SK-N-SH treated with all-trans-retinoic acid at 6 μM for 48 hours (cell line): ENCODE measurements around the gene SYNE1.

Experiments used
- ATAC-seq: fragments of 200-7000 bp; cut with Tn5 transposase; 3 replicates; pipeline ENCODE4 v1.9.1; 2020; ENCODE audit warnings: mild to moderate bottlenecking, moderate library complexity
- ARNTL ChIP-seq: fragments of 450-650 bp; formaldehyde crosslinking; IDR thresholded peaks from 2 replicates; pipeline ENCODE4 v1.5.0; 2020; ENCODE audit warnings: low read depth, mild to moderate bottlenecking, moderate library complexity, borderline replicate concordance
- CSRNP3 ChIP-seq: fragments of 250-450 bp; sonication (Bioruptor Pico); IDR thresholded peaks from 2 replicates; pipeline ENCODE4 v1.5.1; 2021; ENCODE audit warnings: mild to moderate bottlenecking, moderate library complexity
- ESRRG ChIP-seq: fragments of 250-450 bp; sonication (Bioruptor Pico); IDR thresholded peaks from 2 replicates; pipeline ENCODE4 v1.6.1; 2021; ENCODE audit warnings: mild to moderate bottlenecking
- GLIS3 ChIP-seq: fragments of 250-450 bp; sonication (Bioruptor Pico); IDR thresholded peaks from 2 replicates; pipeline ENCODE4 v1.5.0; 2020; ENCODE audit warnings: mild to moderate bottlenecking, moderate library complexity
- ISL1 ChIP-seq: fragments of 250-450 bp; sonication (Bioruptor Pico); IDR thresholded peaks from 2 replicates; pipeline ENCODE4 v2.1.2; 2022; ENCODE audit warnings: mild to moderate bottlenecking, moderate library complexity
- OSR1 ChIP-seq: fragments of 250-450 bp; sonication (Bioruptor Pico); IDR thresholded peaks from 2 replicates; pipeline ENCODE4 v1.8.0; 2022; ENCODE audit warnings: moderate library complexity, mild to moderate bottlenecking, inconsistent platforms
- PPARA ChIP-seq: fragments of 250-450 bp; sonication (Bioruptor Pico); IDR thresholded peaks from 2 replicates; pipeline ENCODE4 v1.5.0; 2020; ENCODE audit warnings: mild to moderate bottlenecking, borderline replicate concordance
- RARB ChIP-seq: fragments of 250-450 bp; sonication (Bioruptor Pico); IDR thresholded peaks from 2 replicates; pipeline ENCODE4 v1.8.0; 2021; ENCODE audit warnings: mild to moderate bottlenecking, moderate library complexity
- SNAI2 ChIP-seq: fragments of 250-450 bp; sonication (Bioruptor Pico); IDR thresholded peaks from 2 replicates; pipeline ENCODE4 v1.5.0; 2020; ENCODE audit warnings: mild to moderate bottlenecking, moderate library complexity
- TOX ChIP-seq: fragments of 250-450 bp; sonication (Bioruptor Pico); IDR thresholded peaks from 2 replicates; pipeline ENCODE4 v1.8.0; 2021; ENCODE audit warnings: mild to moderate bottlenecking, moderate library complexity, borderline replicate concordance
- ZC3H10 ChIP-seq: fragments of 250-450 bp; sonication (Bioruptor Pico); IDR thresholded peaks from 2 replicates; pipeline ENCODE4 v1.5.1; 2021; ENCODE audit warnings: mild to moderate bottlenecking, moderate library complexity
- ZFP3 ChIP-seq: fragments of 250-450 bp; sonication (Bioruptor Pico); IDR thresholded peaks from 2 replicates; pipeline ENCODE4 v1.5.0; 2020; ENCODE audit warnings: mild to moderate bottlenecking, moderate library complexity
- ZFP30 ChIP-seq: fragments of 450-650 bp; formaldehyde crosslinking; IDR thresholded peaks from 2 replicates; pipeline ENCODE4 v1.5.0; 2022; ENCODE audit warnings: mild to moderate bottlenecking, moderate library complexity
- ZNF565 ChIP-seq: fragments of 450-650 bp; formaldehyde crosslinking; conservative IDR thresholded peaks from 2 replicates; pipeline ENCODE4 v1.5.0; 2020; ENCODE audit warnings: low read depth, mild to moderate bottlenecking, moderate library complexity
- ZNF70 ChIP-seq: fragments of 450-650 bp; formaldehyde crosslinking; IDR thresholded peaks from 2 replicates; pipeline ENCODE4 v1.5.0; 2020; ENCODE audit warnings: mild to moderate bottlenecking, moderate library complexity
- ZNF8 ChIP-seq: fragments of 450-650 bp; formaldehyde crosslinking; IDR thresholded peaks from 2 replicates; pipeline ENCODE4 v1.5.0; 2020; ENCODE audit warnings: mild to moderate bottlenecking, moderate library complexity
- TF ChIP-seq, protein P1 (sequence below): fragments of 250-450 bp; sonication (Bioruptor Pico); IDR thresholded peaks from 2 replicates; pipeline ENCODE4 v1.5.1; 2020; ENCODE audit warnings: low read depth, mild to moderate bottlenecking, moderate library complexity
- TF ChIP-seq, protein P2 (sequence below): fragments of 250-450 bp; sonication (Bioruptor Pico); IDR thresholded peaks from 2 replicates; pipeline ENCODE4 v1.5.0; 2020; ENCODE audit warnings: mild to moderate bottlenecking, moderate library complexity
- TF ChIP-seq, protein P3 (sequence below): fragments of 250-450 bp; sonication (Bioruptor Pico); IDR thresholded peaks from 2 replicates; pipeline ENCODE4 v1.8.0; 2021; ENCODE audit warnings: low read depth, mild to moderate bottlenecking, moderate library complexity, borderline replicate concordance
- TF ChIP-seq, protein P4 (sequence below): fragments of 250-450 bp; sonication (Bioruptor Pico); IDR thresholded peaks from 2 replicates; pipeline ENCODE4 v1.8.0; 2020; ENCODE audit warnings: mild to moderate bottlenecking, moderate library complexity, borderline replicate concordance

Gene SYNE1

GRCh38 chr6:152418551-152418950 lies 218.6 kb downstream of the SYNE1 start:
- ATAC-seq: no peak
- TF ChIP-seq ZFP30 (CRISPR knock-in tag) (no peak), ZNF8 (no peak), ISL1 (no peak), ARNTL (no peak), RARB (CRISPR knock-in tag) (no peak), ZC3H10 (CRISPR knock-in tag) (no peak), ZNF565 (CRISPR knock-in tag) (no peak), SNAI2 (CRISPR knock-in tag) (no peak)
- TF ChIP-seq, protein P1, sequence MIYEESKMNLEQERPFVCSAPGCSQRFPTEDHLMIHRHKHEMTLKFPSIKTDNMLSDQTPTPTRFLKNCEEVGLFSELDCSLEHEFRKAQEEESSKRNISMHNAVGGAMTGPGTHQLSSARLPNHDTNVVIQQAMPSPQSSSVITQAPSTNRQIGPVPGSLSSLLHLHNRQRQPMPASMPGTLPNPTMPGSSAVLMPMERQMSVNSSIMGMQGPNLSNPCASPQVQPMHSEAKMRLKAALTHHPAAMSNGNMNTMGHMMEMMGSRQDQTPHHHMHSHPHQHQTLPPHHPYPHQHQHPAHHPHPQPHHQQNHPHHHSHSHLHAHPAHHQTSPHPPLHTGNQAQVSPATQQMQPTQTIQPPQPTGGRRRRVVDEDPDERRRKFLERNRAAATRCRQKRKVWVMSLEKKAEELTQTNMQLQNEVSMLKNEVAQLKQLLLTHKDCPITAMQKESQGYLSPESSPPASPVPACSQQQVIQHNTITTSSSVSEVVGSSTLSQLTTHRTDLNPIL (CRISPR knock-in tag): no peak
- TF ChIP-seq, protein P2, sequence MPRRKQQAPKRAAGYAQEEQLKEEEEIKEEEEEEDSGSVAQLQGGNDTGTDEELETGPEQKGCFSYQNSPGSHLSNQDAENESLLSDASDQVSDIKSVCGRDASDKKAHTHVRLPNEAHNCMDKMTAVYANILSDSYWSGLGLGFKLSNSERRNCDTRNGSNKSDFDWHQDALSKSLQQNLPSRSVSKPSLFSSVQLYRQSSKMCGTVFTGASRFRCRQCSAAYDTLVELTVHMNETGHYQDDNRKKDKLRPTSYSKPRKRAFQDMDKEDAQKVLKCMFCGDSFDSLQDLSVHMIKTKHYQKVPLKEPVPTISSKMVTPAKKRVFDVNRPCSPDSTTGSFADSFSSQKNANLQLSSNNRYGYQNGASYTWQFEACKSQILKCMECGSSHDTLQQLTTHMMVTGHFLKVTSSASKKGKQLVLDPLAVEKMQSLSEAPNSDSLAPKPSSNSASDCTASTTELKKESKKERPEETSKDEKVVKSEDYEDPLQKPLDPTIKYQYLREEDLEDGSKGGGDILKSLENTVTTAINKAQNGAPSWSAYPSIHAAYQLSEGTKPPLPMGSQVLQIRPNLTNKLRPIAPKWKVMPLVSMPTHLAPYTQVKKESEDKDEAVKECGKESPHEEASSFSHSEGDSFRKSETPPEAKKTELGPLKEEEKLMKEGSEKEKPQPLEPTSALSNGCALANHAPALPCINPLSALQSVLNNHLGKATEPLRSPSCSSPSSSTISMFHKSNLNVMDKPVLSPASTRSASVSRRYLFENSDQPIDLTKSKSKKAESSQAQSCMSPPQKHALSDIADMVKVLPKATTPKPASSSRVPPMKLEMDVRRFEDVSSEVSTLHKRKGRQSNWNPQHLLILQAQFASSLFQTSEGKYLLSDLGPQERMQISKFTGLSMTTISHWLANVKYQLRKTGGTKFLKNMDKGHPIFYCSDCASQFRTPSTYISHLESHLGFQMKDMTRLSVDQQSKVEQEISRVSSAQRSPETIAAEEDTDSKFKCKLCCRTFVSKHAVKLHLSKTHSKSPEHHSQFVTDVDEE (CRISPR knock-in tag): no peak
- TF ChIP-seq, protein P3, sequence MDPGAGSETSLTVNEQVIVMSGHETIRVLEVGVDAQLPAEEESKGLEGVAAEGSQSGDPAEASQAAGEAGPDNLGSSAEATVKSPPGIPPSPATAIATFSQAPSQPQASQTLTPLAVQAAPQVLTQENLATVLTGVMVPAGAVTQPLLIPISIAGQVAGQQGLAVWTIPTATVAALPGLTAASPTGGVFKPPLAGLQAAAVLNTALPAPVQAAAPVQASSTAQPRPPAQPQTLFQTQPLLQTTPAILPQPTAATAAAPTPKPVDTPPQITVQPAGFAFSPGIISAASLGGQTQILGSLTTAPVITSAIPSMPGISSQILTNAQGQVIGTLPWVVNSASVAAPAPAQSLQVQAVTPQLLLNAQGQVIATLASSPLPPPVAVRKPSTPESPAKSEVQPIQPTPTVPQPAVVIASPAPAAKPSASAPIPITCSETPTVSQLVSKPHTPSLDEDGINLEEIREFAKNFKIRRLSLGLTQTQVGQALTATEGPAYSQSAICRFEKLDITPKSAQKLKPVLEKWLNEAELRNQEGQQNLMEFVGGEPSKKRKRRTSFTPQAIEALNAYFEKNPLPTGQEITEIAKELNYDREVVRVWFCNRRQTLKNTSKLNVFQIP: no peak
- TF ChIP-seq, protein P4, sequence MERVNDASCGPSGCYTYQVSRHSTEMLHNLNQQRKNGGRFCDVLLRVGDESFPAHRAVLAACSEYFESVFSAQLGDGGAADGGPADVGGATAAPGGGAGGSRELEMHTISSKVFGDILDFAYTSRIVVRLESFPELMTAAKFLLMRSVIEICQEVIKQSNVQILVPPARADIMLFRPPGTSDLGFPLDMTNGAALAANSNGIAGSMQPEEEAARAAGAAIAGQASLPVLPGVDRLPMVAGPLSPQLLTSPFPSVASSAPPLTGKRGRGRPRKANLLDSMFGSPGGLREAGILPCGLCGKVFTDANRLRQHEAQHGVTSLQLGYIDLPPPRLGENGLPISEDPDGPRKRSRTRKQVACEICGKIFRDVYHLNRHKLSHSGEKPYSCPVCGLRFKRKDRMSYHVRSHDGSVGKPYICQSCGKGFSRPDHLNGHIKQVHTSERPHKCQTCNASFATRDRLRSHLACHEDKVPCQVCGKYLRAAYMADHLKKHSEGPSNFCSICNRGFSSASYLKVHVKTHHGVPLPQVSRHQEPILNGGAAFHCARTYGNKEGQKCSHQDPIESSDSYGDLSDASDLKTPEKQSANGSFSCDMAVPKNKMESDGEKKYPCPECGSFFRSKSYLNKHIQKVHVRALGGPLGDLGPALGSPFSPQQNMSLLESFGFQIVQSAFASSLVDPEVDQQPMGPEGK (CRISPR knock-in tag): no peak
- TF ChIP-seq, all 23 proteins: peak for 0

DNA sequence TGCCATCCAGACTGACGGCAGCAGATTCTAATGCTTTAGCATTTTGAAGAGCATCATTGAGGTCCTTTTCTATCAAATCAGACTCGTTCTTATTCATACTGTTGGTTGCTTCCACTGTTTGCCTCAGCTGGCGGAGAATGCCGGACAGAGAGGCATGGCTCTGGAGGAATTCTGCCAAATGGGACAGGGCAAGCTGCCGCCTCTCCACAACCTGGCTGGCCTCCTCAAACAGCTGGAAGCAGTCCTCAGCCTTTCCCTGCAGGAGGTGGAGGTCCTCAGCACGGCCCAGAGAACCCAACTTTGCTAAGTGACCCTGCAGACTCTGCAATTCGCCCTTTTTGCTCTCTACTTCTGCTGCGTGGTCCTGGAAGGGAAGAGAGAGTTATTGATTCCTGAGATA lies 220.5 kb downstream of the SYNE1 start:
- no peak for ATAC-seq
- TF ChIP-seq CSRNP3 (CRISPR knock-in tag) (no peak), SNAI2 (CRISPR knock-in tag) (no peak), ZNF8 (no peak), ZNF70 (no peak), TOX (CRISPR knock-in tag) (no peak), GLIS3 (CRISPR knock-in tag) (no peak), ZFP30 (CRISPR knock-in tag) (no peak), OSR1 (CRISPR knock-in tag) (no peak), ZC3H10 (CRISPR knock-in tag) (no peak), ZFP3 (CRISPR knock-in tag) (no peak), ESRRG (no peak), PPARA (no peak)
- TF ChIP-seq, protein P4 (CRISPR knock-in tag): no peak
- TF ChIP-seq, protein P1 (CRISPR knock-in tag): no peak
- TF ChIP-seq, protein P3: no peak
- TF ChIP-seq, all 23 proteins: peak for 0
